ENCODE results near the gene FADS2. TPM values are rescaled to one million over a fixed set of nuclear protein-coding genes. Genes with fewer than 3 reads are reported as not detected.

FADS2 gene
- total RNA-seq, 6 experiments from 2014 or later, result 56.0 to 105 (median 81.1) TPM

- no peaks in the 10 kb centered on the region; the same call in 1 of the 2 replicates for H3K27me3 Mint-ChIP-seq (ENCODE audit: insufficient read depth)
- no peak for TF ChIP-seq CTCF (IDR thresholded peaks at IDR 0.05)
- H3K27ac Mint-ChIP-seq, result no peak overlapping the region
These were observed 67.6 kb downstream of the FADS2 start for GRCh38 chr11:61895718-61896059.

GRCh38 chr11:61896665-61897386, 68.7 kb downstream of the FADS2 start:
- H3K9me3 Mint-ChIP-seq, result no peaks in the 10 kb centered on the region
- no peaks in the 10 kb centered on the region; the same call in 1 of the 2 replicates for H3K27me3 Mint-ChIP-seq (ENCODE audit: insufficient read depth)
- DNase-seq, result no peak

More at GRCh38 chr11:61895718-61896059, 67.6 kb downstream of the FADS2 start:
- Mint-ChIP-seq H3K4me3 (no peak overlapping the region), H3K9me3 (no peaks in the 10 kb centered on the region), H3K4me1 (ENCODE audit: low read depth) (peaks cover 27% of the 10 kb centered on the region), H3K36me3 (ENCODE audit: low read depth) (no peaks in the 10 kb centered on the region)
- no peak for DNase-seq

GRCh38 chr11:61897387-61898246, 69.5 kb downstream of the FADS2 start:
- Mint-ChIP-seq H3K27me3 (ENCODE audit: insufficient read depth) (no peaks in the 10 kb centered on the region; the same call in 1 of the 2 replicates), H3K4me1 (ENCODE audit: low read depth) (peaks cover 25% of the 10 kb centered on the region), H3K4me3 (no peak overlapping the region), H3K27ac (no peak overlapping the region), H3K36me3 (ENCODE audit: low read depth) (no peaks in the 10 kb centered on the region), H3K9me3 (no peaks in the 10 kb centered on the region)
- peak; percentile 96 for TF ChIP-seq CTCF (IDR thresholded peaks at IDR 0.05)
- DNase-seq, result peak; percentile 41

More at GRCh38 chr11:61896665-61897386, 68.7 kb downstream of the FADS2 start:
- H3K4me1 Mint-ChIP-seq (ENCODE audit: low read depth), result peaks cover 27% of the 10 kb centered on the region
- no peak for TF ChIP-seq CTCF (IDR thresholded peaks at IDR 0.05)
- H3K36me3 Mint-ChIP-seq (ENCODE audit: low read depth), result no peaks in the 10 kb centered on the region
- no peak overlapping the region for H3K27ac Mint-ChIP-seq
- no peak overlapping the region for H3K4me3 Mint-ChIP-seq

- no peaks in the 10 kb centered on the region for H3K36me3 Mint-ChIP-seq (ENCODE audit: low read depth)
- H3K9me3 Mint-ChIP-seq, result no peaks in the 10 kb centered on the region
- peaks cover 20% of the 10 kb centered on the region for H3K4me1 Mint-ChIP-seq (ENCODE audit: low read depth)
- TF ChIP-seq CTCF (IDR thresholded peaks at IDR 0.05), result no peak
- peaks cover 1% of the 10 kb centered on the region for H3K27me3 Mint-ChIP-seq (ENCODE audit: insufficient read depth)
- H3K27ac Mint-ChIP-seq, result no peak overlapping the region
- no peak overlapping the region for H3K4me3 Mint-ChIP-seq
- no peak for DNase-seq
These were observed 70.1 kb downstream of the FADS2 start for GRCh38 chr11:61898247-61898582.

GRCh38 chr11:61899146-61899841, 71.2 kb downstream of the FADS2 start:
- Mint-ChIP-seq H3K36me3 (ENCODE audit: low read depth) (no peaks in the 10 kb centered on the region), H3K4me1 (ENCODE audit: low read depth) (peaks cover 11% of the 10 kb centered on the region), H3K27ac (0 out of 2 replicates have a peak overlapping the region, but pooled peaks have one; percentile 5), H3K9me3 (no peaks in the 10 kb centered on the region), H3K4me3 (no peak overlapping the region), H3K27me3 (ENCODE audit: insufficient read depth) (peaks cover 1% of the 10 kb centered on the region; the same call in 1 of the 2 replicates)
- peak; percentile 59 for DNase-seq
- TF ChIP-seq CTCF (IDR thresholded peaks at IDR 0.05), result peak; percentile 100
